ENCODE measurements around the gene FKTN. TPM values are rescaled to one million over a fixed set of nuclear protein-coding genes. Genes with fewer than 3 reads are reported as not detected.
A peak's percentile ranks its signal among the peaks of the same experiment; 100 is the strongest.
"Not testable (repeated sequence)": the region's sequence is repeated elsewhere in the genome, so short reads cannot be mapped to it uniquely, and the experiment has no call there.

FKTN gene
- total and polyA plus RNA-seq, 5 experiments from 2014 or later: 0.78 to 16.1 (median 2.5) TPM

DNA sequence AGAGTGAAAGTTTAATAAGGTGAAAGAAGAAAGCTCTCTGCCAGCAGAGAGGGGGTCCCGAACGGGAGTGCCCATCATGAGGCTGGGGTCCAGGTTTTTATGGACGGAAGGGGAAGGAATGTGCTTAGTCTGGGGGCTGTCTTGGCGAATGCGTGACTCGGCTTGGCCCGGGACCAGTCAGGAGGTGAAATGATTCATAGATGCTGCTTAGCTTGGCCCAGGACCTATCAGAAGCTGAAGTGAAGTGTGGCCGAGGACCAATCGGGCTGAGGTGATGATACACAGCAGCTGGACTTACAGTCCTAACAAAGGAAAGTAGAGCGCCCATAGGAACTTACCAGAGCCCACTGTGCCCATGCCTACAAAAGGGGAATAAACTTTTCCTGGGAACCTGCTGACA, 3.9 kb upstream of the FKTN start:
- POLR2A ChIA-PET: no interaction called here
- Mint-ChIP-seq H3K9me3 (no peaks in the 10 kb centered on the region), H3K4me1 (peaks cover 10 to 17% (median 14%) of the 10 kb centered on the region in 4 donors), H3K36me3 (peaks cover 0 to 1% (median 0%) of the 10 kb centered on the region in 3 donors), H3K27me3 (no peaks in the 10 kb centered on the region), H3K4me3 (no peak overlapping the region), H3K27ac (no peak overlapping the region)
- DNase-seq: no peak
- no peak for ATAC-seq

DNA sequence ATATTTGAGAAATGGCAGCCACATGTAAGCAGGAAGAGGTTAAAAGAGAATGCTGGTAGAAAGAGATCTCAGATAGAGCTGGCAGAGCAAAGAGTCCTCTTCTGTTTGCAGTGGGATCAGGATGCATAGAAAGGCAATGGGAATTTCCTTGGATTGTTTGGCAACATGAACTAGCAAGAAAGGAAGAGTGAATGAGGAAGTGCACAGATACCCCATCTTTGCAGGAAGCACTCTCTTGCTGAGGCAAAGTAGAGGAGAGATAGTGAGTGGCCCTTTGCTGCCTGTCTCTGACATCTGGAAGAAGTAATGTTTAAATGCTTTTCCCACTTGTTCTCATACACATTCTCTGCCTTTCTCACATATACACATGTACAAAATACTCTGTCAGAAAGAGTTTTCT, 14.5 kb downstream of the FKTN start:
- H3K36me3 Mint-ChIP-seq: peaks cover 37 to 44% (median 41%) of the 10 kb centered on the region in 3 donors
- no peak overlapping the region for H3K27ac Mint-ChIP-seq

DNA sequence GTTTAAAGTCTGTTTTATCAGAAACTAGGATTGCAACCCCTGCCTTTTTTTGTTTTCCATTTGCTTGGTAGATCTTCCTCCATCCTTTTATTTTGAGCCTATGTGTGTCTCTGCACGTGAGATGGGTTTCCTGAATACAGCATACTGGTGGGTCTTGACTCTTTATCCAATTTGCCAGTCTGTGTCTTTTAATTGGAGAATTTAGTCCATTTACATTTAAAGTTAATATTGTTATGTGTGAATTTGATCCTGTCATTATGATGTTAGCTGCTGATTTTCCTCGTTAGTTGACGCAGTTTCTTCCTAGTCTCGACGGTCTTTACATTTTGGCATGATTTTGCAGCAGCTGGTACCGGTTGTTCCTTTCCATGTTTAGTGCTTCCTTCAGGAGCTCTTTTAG, 22.0 kb downstream of the FKTN start:
- Mint-ChIP-seq H3K9me3 (peaks cover 0 to 18% (median 9%) of the 10 kb centered on the region in 9 donors), H3K36me3 (peaks cover 9 to 37% (median 28%) of the 10 kb centered on the region in 3 donors)
- H3K27ac Mint-ChIP-seq, DNase-seq, H3K4me1 Mint-ChIP-seq, H3K4me3 Mint-ChIP-seq, ATAC-seq, H3K27me3 Mint-ChIP-seq, POLR2A ChIA-PET: not testable (repeated sequence)

More for the DNA sequence above, 14.5 kb downstream of the FKTN start:
- ATAC-seq (no peak), DNase-seq (no peak)
- H3K4me3 Mint-ChIP-seq: no peak overlapping the region
- H3K27me3 Mint-ChIP-seq: no peaks in the 10 kb centered on the region
- H3K9me3 Mint-ChIP-seq: peaks cover 7 to 42% (median 24%) of the 10 kb centered on the region in 9 donors
- H3K4me1 Mint-ChIP-seq: peaks cover 0 to 3% (median 0%) of the 10 kb centered on the region in 4 donors
- POLR2A ChIA-PET: no interaction called here

DNA sequence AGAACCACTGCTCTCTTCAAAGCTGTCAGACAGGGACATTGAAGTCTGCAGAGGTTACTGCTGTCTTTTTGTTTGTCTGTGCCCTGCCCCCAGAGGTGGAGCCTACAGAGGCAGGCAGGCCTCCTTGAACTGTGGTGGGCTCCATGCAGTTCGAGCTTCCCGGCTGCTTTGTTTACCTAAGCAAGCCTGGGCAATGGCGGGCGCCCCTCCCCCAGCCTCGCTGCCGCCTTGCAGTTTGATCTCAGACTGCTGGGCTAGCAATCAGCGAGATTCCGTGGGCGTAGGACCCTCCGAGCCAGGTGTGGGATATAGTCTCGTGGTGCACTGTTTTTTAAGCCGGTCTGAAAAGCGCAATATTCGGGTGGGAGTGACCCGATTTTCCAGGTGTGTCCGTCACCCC, 23.6 kb downstream of the FKTN start:
- H3K4me3 Mint-ChIP-seq, H3K27ac Mint-ChIP-seq, POLR2A ChIA-PET, DNase-seq, ATAC-seq, H3K4me1 Mint-ChIP-seq, H3K27me3 Mint-ChIP-seq, H3K9me3 Mint-ChIP-seq: not testable (repeated sequence)
- H3K36me3 Mint-ChIP-seq: peaks cover 0 to 28% (median 21%) of the 10 kb centered on the region in 3 donors

DNA sequence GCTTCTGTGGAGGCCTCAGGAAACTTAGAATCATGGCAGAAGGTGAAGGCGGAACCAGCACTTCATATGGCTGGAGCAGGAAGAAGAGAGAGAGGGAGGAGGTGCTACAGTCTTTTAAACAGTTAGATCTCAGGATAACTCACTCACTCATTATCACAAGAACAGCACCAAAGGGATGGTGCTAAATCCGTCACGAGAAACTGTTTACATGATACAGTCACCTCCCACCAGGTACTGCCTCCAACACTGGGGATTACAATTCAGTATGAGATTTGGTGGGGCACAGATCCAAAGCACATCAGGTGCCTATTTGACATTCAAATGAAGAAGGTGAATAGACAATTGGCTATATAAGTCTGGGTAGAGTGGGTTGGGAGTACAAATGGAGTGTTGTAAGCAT, 35.2 kb downstream of the FKTN start:
- no peaks in the 10 kb centered on the region for H3K4me1 Mint-ChIP-seq
- no peak overlapping the region for H3K4me3 Mint-ChIP-seq
- no peak for DNase-seq
- H3K36me3 Mint-ChIP-seq: peaks cover 24 to 31% (median 27%) of the 10 kb centered on the region in 3 donors
- H3K27me3 Mint-ChIP-seq: no peaks in the 10 kb centered on the region
- no peak for ATAC-seq
- POLR2A ChIA-PET: no interaction called here
- H3K27ac Mint-ChIP-seq: no peak overlapping the region
- peaks cover 0 to 21% (median 14%) of the 10 kb centered on the region in 9 donors for H3K9me3 Mint-ChIP-seq

DNA sequence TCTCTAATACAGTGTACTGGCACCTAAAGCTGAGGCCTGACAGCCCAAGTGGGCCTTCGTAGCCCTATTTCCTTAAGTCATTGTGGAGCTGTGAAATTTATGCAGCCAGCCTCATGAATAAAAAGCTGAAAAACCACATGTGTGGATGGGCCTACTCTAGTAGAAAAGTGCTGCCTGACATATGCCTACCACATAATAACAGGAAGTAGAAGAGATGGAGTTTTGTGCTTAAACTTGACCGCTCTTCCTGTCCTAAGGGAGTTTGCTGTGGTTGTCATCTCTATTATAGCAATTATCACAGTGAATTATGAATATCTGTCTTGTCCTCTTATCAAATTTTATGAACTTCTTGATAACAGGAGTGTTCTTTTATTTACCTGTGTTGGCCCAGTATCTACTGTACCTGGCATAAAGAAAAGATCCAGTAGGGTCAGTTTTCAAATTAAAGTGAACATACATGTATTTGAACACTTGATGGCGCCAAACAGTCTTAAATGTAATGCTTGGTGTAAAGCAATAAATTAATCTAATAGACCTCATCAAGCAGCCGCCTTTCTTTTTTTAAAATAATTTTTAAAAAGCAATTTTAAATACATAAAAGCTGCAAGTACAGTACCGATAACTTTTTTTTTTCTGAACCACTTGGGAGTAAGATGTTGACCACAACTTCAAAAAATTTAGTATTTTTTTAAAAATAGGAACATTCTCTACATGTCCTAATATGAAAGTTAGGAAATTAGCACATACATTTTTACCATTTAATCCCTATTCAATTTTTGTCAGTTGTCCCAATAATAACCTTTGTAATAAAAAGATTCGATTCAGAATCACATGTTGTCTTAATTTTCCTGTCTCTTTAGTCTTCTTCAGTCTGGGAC, 51.0 kb downstream of the FKTN start:
- Mint-ChIP-seq H3K4me3 (no peak overlapping the region), H3K36me3 (peaks cover 2 to 37% (median 28%) of the 10 kb centered on the region in 3 donors), H3K27ac (peak overlapping the region in 1 of 10 donors; percentile 53), H3K27me3 (no peaks in the 10 kb centered on the region), H3K9me3 (no peaks in the 10 kb centered on the region), H3K4me1 (peaks cover 0 to 2% (median 0%) of the 10 kb centered on the region in 4 donors)
- DNase-seq: peak in 3 of 10 donors; percentile 22 to 41 (median 36)
- ATAC-seq: peak; percentile 39 to 45
- POLR2A ChIA-PET: no interaction called here

DNA sequence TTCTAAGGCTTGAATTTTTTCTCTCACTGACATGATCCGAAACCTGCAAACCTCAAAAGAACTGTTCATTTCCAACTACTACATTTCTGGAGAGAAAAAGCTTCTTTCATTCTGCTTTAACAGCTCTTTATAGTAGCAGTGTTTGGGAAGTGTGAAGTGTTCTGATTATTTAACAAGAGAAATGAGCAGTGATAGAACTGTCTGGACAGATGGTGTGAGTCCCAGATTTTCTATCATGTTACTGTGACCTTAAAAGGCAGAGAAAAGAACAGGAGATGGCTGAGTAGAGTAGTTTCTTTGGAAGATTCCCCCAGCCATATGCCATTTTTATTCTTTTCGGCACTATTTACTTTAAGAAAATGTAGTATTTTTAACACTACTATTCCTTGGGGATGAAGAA, 63.1 kb downstream of the FKTN start:
- POLR2A ChIA-PET: no interaction called here
- no peaks in the 10 kb centered on the region for H3K9me3 Mint-ChIP-seq
- no peak overlapping the region for H3K4me3 Mint-ChIP-seq
- no peaks in the 10 kb centered on the region for H3K4me1 Mint-ChIP-seq
- no peak overlapping the region for H3K27ac Mint-ChIP-seq
- ATAC-seq (no peak), DNase-seq (no peak)
- peaks cover 4 to 40% (median 26%) of the 10 kb centered on the region in 3 donors for H3K36me3 Mint-ChIP-seq
- H3K27me3 Mint-ChIP-seq: no peaks in the 10 kb centered on the region

DNA sequence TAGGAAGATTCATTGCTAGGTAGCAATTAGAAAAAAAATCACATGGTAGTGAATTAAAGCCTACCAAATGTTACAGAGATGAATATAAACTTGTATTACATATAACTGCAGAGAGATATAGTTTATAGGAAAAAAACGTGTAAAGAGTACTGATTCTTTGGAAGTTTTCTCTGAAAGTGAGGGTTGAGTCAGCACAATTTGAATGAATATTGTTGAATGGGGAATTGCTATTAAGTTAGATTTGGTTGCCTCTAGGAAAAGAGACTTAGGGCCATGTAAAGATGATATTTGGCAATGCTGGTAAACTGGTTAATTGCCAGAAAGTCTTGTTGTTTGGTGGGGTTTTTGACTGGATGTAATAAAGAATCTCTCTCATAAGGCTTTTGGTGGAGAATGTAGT, 67.2 kb downstream of the FKTN start:
- H3K9me3 Mint-ChIP-seq: peaks cover 0 to 7% (median 0%) of the 10 kb centered on the region in 9 donors
- no peak for ATAC-seq
- peaks cover 19 to 62% (median 56%) of the 10 kb centered on the region in 3 donors for H3K36me3 Mint-ChIP-seq
- POLR2A ChIA-PET: no interaction called here
- H3K4me1 Mint-ChIP-seq: no peaks in the 10 kb centered on the region
- no peak overlapping the region for H3K4me3 Mint-ChIP-seq
- H3K27ac Mint-ChIP-seq: no peak overlapping the region
- no peak for DNase-seq
- no peaks in the 10 kb centered on the region for H3K27me3 Mint-ChIP-seq

DNA sequence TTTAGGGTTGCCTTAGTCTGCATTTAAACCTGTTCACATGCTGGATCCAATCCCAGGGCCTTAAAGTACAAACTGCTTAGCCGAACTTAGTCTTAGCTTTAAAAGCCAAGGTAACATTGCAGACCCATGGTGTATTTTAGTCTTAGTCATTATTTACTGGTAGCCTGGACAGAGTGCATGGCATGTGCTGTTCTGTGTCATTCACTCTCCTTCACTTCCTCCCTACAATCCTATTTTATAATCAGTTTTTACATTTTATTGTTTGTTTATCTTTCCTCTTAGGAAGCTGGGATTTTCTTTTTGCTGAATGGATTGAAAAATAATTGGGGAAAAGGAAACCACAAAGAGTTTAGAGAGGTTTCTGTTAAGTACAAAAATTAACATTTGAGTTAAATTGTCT, 74.9 kb downstream of the FKTN start:
- no peaks in the 10 kb centered on the region for H3K27me3 Mint-ChIP-seq
- no peak overlapping the region for H3K4me3 Mint-ChIP-seq
- peaks cover 0 to 11% (median 0%) of the 10 kb centered on the region in 9 donors for H3K9me3 Mint-ChIP-seq
- no peak for ATAC-seq
- no peaks in the 10 kb centered on the region for H3K4me1 Mint-ChIP-seq
- POLR2A ChIA-PET: no interaction called here
- DNase-seq: no peak
- no peak overlapping the region for H3K27ac Mint-ChIP-seq
- H3K36me3 Mint-ChIP-seq: peaks cover 18 to 62% (median 53%) of the 10 kb centered on the region in 3 donors

DNA sequence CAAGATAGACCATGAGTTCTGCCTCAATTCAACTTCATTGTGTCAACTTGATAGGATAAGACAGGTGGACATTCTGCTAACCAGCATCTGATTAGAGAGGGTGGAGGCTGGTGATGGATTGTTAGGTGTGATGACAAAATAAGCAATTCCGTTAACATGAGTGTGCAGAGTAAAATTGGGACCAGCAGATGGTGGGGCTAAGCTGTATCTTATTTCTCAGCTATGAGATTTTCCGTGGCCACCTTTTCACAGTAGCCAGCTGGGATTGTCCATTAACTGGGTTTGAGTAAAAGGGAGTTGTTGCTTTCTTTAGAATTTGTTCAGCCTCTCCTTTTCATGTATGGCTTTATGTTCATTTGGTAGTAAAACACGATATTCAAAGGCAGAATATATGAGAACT, 75.5 kb downstream of the FKTN start:
- POLR2A ChIA-PET: no interaction called here
- Mint-ChIP-seq H3K4me3 (no peak overlapping the region), H3K27ac (no peak overlapping the region), H3K36me3 (peaks cover 12 to 59% (median 49%) of the 10 kb centered on the region in 3 donors), H3K9me3 (peaks cover 0 to 11% (median 0%) of the 10 kb centered on the region in 9 donors), H3K27me3 (no peaks in the 10 kb centered on the region), H3K4me1 (no peaks in the 10 kb centered on the region)
- ATAC-seq (no peak), DNase-seq (no peak)

DNA sequence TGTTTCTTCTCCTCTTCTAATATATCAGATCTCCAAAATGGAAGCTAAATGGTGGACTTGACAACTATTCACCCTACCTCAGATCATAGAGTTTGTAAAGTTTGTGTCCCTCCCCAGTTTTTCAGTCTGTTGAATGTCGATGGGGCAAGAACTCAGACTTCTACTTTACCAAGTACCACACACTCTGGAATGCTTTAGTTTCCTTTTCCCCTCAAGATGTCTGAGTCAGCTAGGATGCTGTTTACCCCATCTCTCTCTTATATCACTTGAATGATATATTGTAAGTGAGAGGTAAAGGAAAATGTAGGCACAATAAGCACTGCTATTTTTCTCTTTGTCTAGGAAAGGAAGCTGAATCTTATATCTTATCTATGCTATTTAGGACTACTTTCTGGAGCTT, 78.4 kb downstream of the FKTN start:
- no peak overlapping the region for H3K27ac Mint-ChIP-seq
- POLR2A ChIA-PET: no interaction called here
- DNase-seq (no peak), ATAC-seq (no peak)
- H3K4me3 Mint-ChIP-seq: no peak overlapping the region
- H3K36me3 Mint-ChIP-seq: peaks cover 0 to 60% (median 48%) of the 10 kb centered on the region in 3 donors
- H3K4me1 Mint-ChIP-seq: no peaks in the 10 kb centered on the region
- H3K9me3 Mint-ChIP-seq: peaks cover 0 to 3% (median 0%) of the 10 kb centered on the region in 9 donors
- no peaks in the 10 kb centered on the region for H3K27me3 Mint-ChIP-seq

DNA sequence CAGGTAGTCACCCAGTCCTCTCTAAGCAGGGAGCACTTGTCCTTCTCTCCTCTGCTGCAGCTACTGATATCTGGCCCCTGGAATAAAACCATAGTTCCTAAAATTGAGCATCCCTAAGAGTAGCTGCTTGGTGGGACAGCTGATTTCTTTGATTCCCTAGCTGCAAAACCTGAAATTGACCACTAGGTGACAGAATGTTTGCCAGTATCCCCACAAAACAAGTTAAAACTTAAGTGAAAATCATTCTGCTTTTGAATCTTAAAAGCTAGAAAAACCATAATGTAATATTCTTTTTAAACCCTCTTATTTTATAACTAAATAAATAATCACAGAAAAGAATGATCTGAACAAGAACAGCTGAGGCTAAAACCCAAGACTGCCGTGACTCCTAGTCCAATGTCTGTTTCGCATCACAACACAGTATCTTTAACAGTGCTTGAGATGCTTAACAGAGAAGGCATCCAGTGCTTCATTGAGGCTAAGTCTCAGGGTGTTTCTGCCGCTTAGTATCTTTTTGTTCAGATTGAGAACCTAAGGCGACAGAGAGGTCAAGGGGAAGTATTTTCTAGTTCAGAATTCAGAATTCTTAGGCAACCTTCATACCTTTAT, 80.0 kb downstream of the FKTN start:
- peak overlapping the region in 1 of 10 donors; percentile 12 for H3K27ac Mint-ChIP-seq
- ATAC-seq (no peak), DNase-seq (no peak)
- H3K36me3 Mint-ChIP-seq: peaks cover 0 to 61% (median 49%) of the 10 kb centered on the region in 3 donors
- no peaks in the 10 kb centered on the region for H3K4me1 Mint-ChIP-seq
- H3K27me3 Mint-ChIP-seq: no peaks in the 10 kb centered on the region
- H3K4me3 Mint-ChIP-seq: no peak overlapping the region
- POLR2A ChIA-PET: no interaction called here
- H3K9me3 Mint-ChIP-seq: peaks cover 0 to 3% (median 0%) of the 10 kb centered on the region in 9 donors

DNA sequence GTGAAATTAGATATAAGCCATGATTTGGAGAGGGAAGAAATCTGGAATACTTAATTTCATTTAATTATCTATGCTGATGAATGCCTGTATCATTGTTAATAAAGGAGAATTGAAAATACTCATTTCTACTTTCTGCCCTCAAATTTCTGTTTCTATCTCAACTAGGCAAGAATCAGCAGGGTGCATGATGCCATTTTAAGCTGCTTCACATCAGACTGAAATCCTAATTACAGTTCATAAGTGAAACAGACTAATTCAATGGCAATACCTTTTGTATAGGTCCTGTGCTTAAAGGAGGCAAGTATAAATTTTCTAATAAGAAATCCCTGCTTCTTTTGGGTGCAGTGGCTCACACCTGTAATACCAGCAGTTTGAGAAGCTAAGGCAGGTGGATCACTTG, 82.0 kb downstream of the FKTN start:
- Mint-ChIP-seq H3K27ac (no peak overlapping the region), H3K27me3 (no peaks in the 10 kb centered on the region), H3K9me3 (peaks cover 0 to 3% (median 0%) of the 10 kb centered on the region in 9 donors), H3K4me1 (no peaks in the 10 kb centered on the region), H3K4me3 (no peak overlapping the region), H3K36me3 (peaks cover 0 to 45% (median 44%) of the 10 kb centered on the region in 3 donors)
- DNase-seq: no peak
- POLR2A ChIA-PET: no interaction called here
- no peak for ATAC-seq
